ENCODE measurements around the gene TBC1D8. TPM values are rescaled to one million over a fixed set of nuclear protein-coding genes. Genes with fewer than 3 reads are reported as not detected.

The TBC1D8 gene
- total RNA-seq, 2 experiments from 2014 or later = 0.29 to 0.70 TPM

DNA sequence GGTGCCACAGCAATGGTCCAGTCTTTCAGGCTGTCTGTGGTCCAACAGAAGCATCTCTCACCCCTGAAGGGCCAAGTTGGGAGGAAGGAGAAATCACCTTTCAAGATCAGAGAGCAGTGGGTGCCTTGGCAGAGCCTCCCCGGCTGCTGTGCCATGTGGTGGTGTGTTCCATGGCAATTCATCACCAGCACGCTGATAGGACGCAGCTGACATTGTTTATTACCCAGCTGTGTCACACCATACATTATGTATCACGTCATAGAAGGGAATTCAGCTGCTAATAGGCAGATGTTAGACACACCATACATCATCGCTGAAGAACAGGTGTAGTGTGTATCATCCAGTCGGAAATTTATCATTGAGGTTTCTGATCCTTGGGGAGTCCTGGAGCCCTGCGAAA is 178.7 kb downstream of the TBC1D8 start:
- H3K4me1 Mint-ChIP-seq (ENCODE audit: low read depth) = no peaks in the 10 kb centered on the region

GRCh38 chr2:100971221-100971620 is 180.0 kb downstream of the TBC1D8 start:
- POLR2A ChIA-PET = no interaction called here
- Mint-ChIP-seq H3K4me3 (no peak overlapping the region), H3K4me1 (ENCODE audit: low read depth) (no peaks in the 10 kb centered on the region), H3K27me3 (ENCODE audit: low read depth) (no peaks in the 10 kb centered on the region), H3K27ac (no peak overlapping the region), H3K36me3 (ENCODE audit: low read depth) (no peaks in the 10 kb centered on the region), H3K9me3 (ENCODE audit: insufficient read depth) (no peaks in the 10 kb centered on the region)
- CTCF ChIA-PET = no interaction called here
- no peak for ATAC-seq
- no peak for DNase-seq

More for the DNA sequence above, 178.7 kb downstream of the TBC1D8 start:
- ATAC-seq = no peak
- POLR2A ChIA-PET = no interaction called here
- Mint-ChIP-seq H3K36me3 (ENCODE audit: low read depth) (no peaks in the 10 kb centered on the region), H3K4me3 (no peak overlapping the region), H3K27ac (no peak overlapping the region), H3K27me3 (ENCODE audit: low read depth) (no peaks in the 10 kb centered on the region), H3K9me3 (ENCODE audit: insufficient read depth) (no peaks in the 10 kb centered on the region)
- DNase-seq = no peak
- CTCF ChIA-PET = interaction anchor here (0.9 kb wide), 1 partner anchor 362 kb away, joined by 3 read pairs; no protein-coding TSS in a partner anchor

- H3K27ac Mint-ChIP-seq = no peak overlapping the region
- no peak overlapping the region for H3K4me3 Mint-ChIP-seq
- H3K9me3 Mint-ChIP-seq (ENCODE audit: insufficient read depth) = no peaks in the 10 kb centered on the region
- no peaks in the 10 kb centered on the region for H3K27me3 Mint-ChIP-seq (ENCODE audit: low read depth)
- CTCF ChIA-PET = no interaction called here
- DNase-seq = no peak
- ATAC-seq = no peak
- H3K36me3 Mint-ChIP-seq (ENCODE audit: low read depth) = no peaks in the 10 kb centered on the region
- POLR2A ChIA-PET = no interaction called here
- no peaks in the 10 kb centered on the region for H3K4me1 Mint-ChIP-seq (ENCODE audit: low read depth)
These were observed 181.2 kb downstream of the TBC1D8 start for GRCh38 chr2:100969998-100970397.

GRCh38 chr2:100968146-100969145 is 182.7 kb downstream of the TBC1D8 start:
- H3K4me3 Mint-ChIP-seq = no peak overlapping the region
- no peaks in the 10 kb centered on the region for H3K27me3 Mint-ChIP-seq (ENCODE audit: low read depth)
- POLR2A ChIA-PET = interaction anchor here (0.6 kb wide), 1 partner anchor 9 kb away, joined by 3 read pairs; no protein-coding TSS in a partner anchor
- H3K36me3 Mint-ChIP-seq (ENCODE audit: low read depth) = no peaks in the 10 kb centered on the region
- CTCF ChIA-PET = interaction anchor here (0.8 kb wide), 1 partner anchor 374 kb away, joined by 3 read pairs; no protein-coding TSS in a partner anchor
- no peak overlapping the region for H3K27ac Mint-ChIP-seq
- H3K4me1 Mint-ChIP-seq (ENCODE audit: low read depth) = peaks cover 8% of the 10 kb centered on the region
- no peaks in the 10 kb centered on the region for H3K9me3 Mint-ChIP-seq (ENCODE audit: insufficient read depth)
- ATAC-seq (no peak), DNase-seq (no peak)

DNA sequence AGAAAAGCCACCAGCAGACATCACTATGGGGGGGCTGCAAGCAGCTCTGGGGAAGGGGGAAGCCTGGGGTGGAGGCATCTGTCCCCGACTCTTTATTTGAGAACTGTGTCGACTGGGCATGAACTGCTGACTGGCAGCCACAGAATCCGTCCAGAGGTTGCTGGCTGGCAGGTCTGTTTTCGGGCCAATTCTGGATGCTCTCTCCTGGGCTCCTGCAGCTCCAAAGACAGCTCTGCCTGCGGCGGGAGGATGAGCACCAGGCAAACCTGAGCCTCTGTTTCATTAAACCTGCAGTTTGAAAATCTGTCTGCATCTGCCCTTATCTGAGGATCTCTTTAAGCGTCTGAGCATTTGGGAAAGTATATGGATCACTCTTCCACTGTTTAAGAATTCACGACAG is 183.5 kb downstream of the TBC1D8 start:
- ChIA-PET CTCF (interaction anchor here (0.8 kb wide), 1 partner anchor 373 kb away, joined by 3 read pairs; no protein-coding TSS in a partner anchor), POLR2A (no interaction called here)
- Mint-ChIP-seq H3K4me1 (ENCODE audit: low read depth) (peaks cover 8% of the 10 kb centered on the region), H3K27ac (no peak overlapping the region), H3K9me3 (ENCODE audit: insufficient read depth) (no peaks in the 10 kb centered on the region), H3K36me3 (ENCODE audit: low read depth) (no peaks in the 10 kb centered on the region), H3K4me3 (no peak overlapping the region), H3K27me3 (ENCODE audit: low read depth) (no peaks in the 10 kb centered on the region)
- ATAC-seq (no peak), DNase-seq (no peak)

- CTCF ChIA-PET = interaction anchor here (1.4 kb wide), 1 partner anchor 20 kb away, joined by 4 read pairs; no protein-coding TSS in a partner anchor
- Mint-ChIP-seq H3K4me3 (no peak overlapping the region), H3K36me3 (ENCODE audit: low read depth) (no peaks in the 10 kb centered on the region), H3K4me1 (ENCODE audit: low read depth) (peaks cover 8% of the 10 kb centered on the region), H3K9me3 (ENCODE audit: insufficient read depth) (no peaks in the 10 kb centered on the region), H3K27me3 (ENCODE audit: low read depth) (no peaks in the 10 kb centered on the region), H3K27ac (no peak overlapping the region)
- no peak for DNase-seq
- ATAC-seq = no peak
- POLR2A ChIA-PET = no interaction called here
These were observed 185.6 kb downstream of the TBC1D8 start for GRCh38 chr2:100965596-100965995.

GRCh38 chr2:100964681-100965169 is 186.5 kb downstream of the TBC1D8 start:
- ATAC-seq (no peak), DNase-seq (no peak)
- H3K36me3 Mint-ChIP-seq (ENCODE audit: low read depth) = no peaks in the 10 kb centered on the region
- no peak overlapping the region for H3K4me3 Mint-ChIP-seq
- H3K27me3 Mint-ChIP-seq (ENCODE audit: low read depth) = no peaks in the 10 kb centered on the region
- POLR2A ChIA-PET = interaction anchor here (1.0 kb wide), 1 partner anchor 13 kb away, joined by 3 read pairs; no protein-coding TSS in a partner anchor
- H3K4me1 Mint-ChIP-seq (ENCODE audit: low read depth) = peaks cover 8% of the 10 kb centered on the region
- CTCF ChIA-PET = interaction anchor here (1.2 to 1.4 kb wide), 2 partner anchors 21 to 157 kb away, joined by 4 to 5 read pairs; no protein-coding TSS in a partner anchor
- H3K27ac Mint-ChIP-seq = no peak overlapping the region
- H3K9me3 Mint-ChIP-seq (ENCODE audit: insufficient read depth) = no peaks in the 10 kb centered on the region

GRCh38 chr2:100964222-100964621 is 187.0 kb downstream of the TBC1D8 start:
- no peak for ATAC-seq
- Mint-ChIP-seq H3K27ac (no peak overlapping the region), H3K4me3 (no peak overlapping the region)

DNA sequence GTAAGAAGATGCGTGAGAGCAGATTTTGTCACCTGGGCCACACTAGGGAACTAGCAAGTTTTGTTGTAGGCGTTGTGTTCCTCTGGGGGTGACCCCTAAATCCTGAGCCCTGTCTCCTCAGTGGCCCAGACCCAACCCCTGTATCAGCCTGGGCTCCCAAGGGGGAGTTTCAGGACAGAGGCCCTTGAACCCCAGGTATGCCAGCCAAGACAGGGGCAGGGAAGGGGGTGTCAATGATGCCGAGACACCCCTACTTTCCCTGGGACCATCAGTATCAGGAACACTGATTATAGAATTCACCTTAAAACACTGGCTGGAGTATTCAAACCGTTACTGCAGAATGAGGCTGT is 188.2 kb downstream of the TBC1D8 start:
- no peaks in the 10 kb centered on the region for H3K27me3 Mint-ChIP-seq (ENCODE audit: low read depth)
- POLR2A ChIA-PET = no interaction called here
- H3K4me1 Mint-ChIP-seq (ENCODE audit: low read depth) = peaks cover 8% of the 10 kb centered on the region
- ATAC-seq (no peak), DNase-seq (no peak)
- no peaks in the 10 kb centered on the region for H3K9me3 Mint-ChIP-seq (ENCODE audit: insufficient read depth)
- CTCF ChIA-PET = no interaction called here
- H3K36me3 Mint-ChIP-seq (ENCODE audit: low read depth) = no peaks in the 10 kb centered on the region
- no peak overlapping the region for H3K27ac Mint-ChIP-seq
- no peak overlapping the region for H3K4me3 Mint-ChIP-seq

More at GRCh38 chr2:100964222-100964621, 187.0 kb downstream of the TBC1D8 start:
- H3K9me3 Mint-ChIP-seq (ENCODE audit: insufficient read depth) = no peaks in the 10 kb centered on the region
- ChIA-PET CTCF (interaction anchor here (1.2 kb wide), 1 partner anchor 158 kb away, joined by 5 read pairs; no protein-coding TSS in a partner anchor), POLR2A (interaction anchor here (1.0 kb wide), 1 partner anchor 13 kb away, joined by 3 read pairs; no protein-coding TSS in a partner anchor)
- no peak for DNase-seq
- peaks cover 8% of the 10 kb centered on the region for H3K4me1 Mint-ChIP-seq (ENCODE audit: low read depth)
- no peaks in the 10 kb centered on the region for H3K36me3 Mint-ChIP-seq (ENCODE audit: low read depth)
- H3K27me3 Mint-ChIP-seq (ENCODE audit: low read depth) = no peaks in the 10 kb centered on the region

DNA sequence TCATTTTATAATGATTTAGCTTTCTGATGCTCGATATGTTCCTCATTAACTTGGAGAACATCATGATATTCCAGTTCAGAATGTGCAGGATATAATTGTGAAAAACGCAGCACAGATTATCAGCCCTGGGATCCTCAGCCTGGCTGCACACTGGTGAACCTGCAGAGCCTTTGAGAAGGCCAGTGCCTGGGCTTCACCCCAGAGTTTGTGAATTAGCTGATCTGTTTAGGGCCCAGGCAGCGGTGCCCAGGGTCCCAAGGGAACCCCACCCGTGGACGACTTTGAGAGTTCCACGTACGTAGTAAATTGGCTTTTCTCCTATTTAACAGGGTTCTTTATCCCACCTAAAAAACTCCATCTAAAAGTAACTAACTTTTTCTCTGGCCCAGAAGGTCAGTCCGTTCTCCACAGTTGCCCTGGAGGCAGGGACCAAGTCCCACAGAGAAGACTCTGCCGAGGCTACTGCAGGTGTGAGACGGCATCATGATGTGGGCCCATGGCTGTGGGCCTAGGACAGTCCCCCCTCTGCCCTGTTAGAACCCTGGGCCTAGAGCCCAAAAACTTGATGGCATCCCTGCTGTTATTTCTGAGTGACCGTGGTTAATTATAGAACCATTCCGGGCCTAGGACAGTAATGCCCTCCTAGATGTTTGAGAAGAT is 188.7 kb downstream of the TBC1D8 start:
- POLR2A ChIA-PET = no interaction called here
- Mint-ChIP-seq H3K4me1 (ENCODE audit: low read depth) (peaks cover 8% of the 10 kb centered on the region), H3K9me3 (ENCODE audit: insufficient read depth) (no peaks in the 10 kb centered on the region), H3K27me3 (ENCODE audit: low read depth) (no peaks in the 10 kb centered on the region), H3K4me3 (no peak overlapping the region), H3K27ac (no peak overlapping the region), H3K36me3 (ENCODE audit: low read depth) (no peaks in the 10 kb centered on the region)
- ATAC-seq = no peak
- no peak for DNase-seq
- CTCF ChIA-PET = no interaction called here

DNA sequence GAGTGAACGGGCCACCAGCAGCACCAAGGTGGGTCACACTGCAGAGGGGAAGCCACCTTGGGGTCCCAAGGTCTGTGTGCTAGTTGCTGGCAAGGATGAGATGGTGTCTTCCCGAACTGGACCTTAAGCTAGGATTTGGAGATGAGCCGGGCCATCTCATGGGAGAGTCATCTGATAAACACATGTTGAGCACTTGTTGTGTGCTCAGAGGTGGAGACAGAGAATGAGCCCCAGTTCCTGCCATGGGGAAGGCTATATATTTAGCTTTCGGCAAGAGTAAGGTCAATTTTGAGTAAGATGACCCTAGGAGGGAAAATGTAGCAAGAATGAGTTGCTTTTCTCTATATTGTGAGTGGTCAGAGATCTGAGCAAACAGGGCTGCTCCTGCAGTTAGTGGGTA is 190.5 kb downstream of the TBC1D8 start:
- H3K27me3 Mint-ChIP-seq (ENCODE audit: low read depth) = no peaks in the 10 kb centered on the region
- no peak overlapping the region for H3K4me3 Mint-ChIP-seq
- no peak for ATAC-seq
- no peak for DNase-seq
- H3K36me3 Mint-ChIP-seq (ENCODE audit: low read depth) = no peaks in the 10 kb centered on the region
- POLR2A ChIA-PET = no interaction called here
- H3K27ac Mint-ChIP-seq = no peak overlapping the region
- no peaks in the 10 kb centered on the region for H3K9me3 Mint-ChIP-seq (ENCODE audit: insufficient read depth)
- CTCF ChIA-PET = no interaction called here
- peaks cover 9% of the 10 kb centered on the region for H3K4me1 Mint-ChIP-seq (ENCODE audit: low read depth)
